ENCODE measurements around the gene ENO1. TPM values are rescaled to one million over a fixed set of nuclear protein-coding genes. Genes with fewer than 3 reads are reported as not detected.

The ENO1 gene
- total and polyA plus RNA-seq, 9 of the 15 experiments (the other 6 are each of a cell fraction or from before 2014, with no cell fraction given): 2,249 to 7,472 (median 2,868) TPM

GRCh38 chr1:8873506-8874229, 4.8 kb downstream of the ENO1 start (continued):
- TF ChIP-seq ARID1B (IDR thresholded peaks at IDR 0.05) (peak; percentile 91), PCBP2 (IDR thresholded peaks at IDR 0.05; ENCODE audit: low read depth, low read length, poor library complexity, severe bottlenecking) (no peak), ZNF239 (CRISPR knock-in tag; IDR thresholded peaks at IDR 0.05) (no peak), IRF2 (CRISPR knock-in tag; IDR thresholded peaks at IDR 0.05) (no peak), ETS2 (tag; IDR thresholded peaks at IDR 0.05; ENCODE audit: borderline replicate concordance, poor library complexity, severe bottlenecking) (no peak), CTCFL (IDR thresholded peaks at IDR 0.05; ENCODE audit: borderline replicate concordance, insufficient read depth, low read depth, low read length, poor library complexity, severe bottlenecking) (no peak), ESRRA (IDR thresholded peaks at IDR 0.05; ENCODE audit: borderline replicate concordance, low read depth) (no peak), RBM14 (IDR thresholded peaks at IDR 0.05; ENCODE audit: borderline replicate concordance, insufficient read depth, low read depth, low read length) (no peak), RHOXF2B (CRISPR knock-in tag; conservative IDR thresholded peaks at IDR 0.05) (no peak), TEAD2 (tag; IDR thresholded peaks at IDR 0.05) (no peak), STAT5B (CRISPR knock-in tag; IDR thresholded peaks at IDR 0.05) (no peak), ZNF76 (CRISPR knock-in tag; IDR thresholded peaks at IDR 0.05; ENCODE audit: borderline replicate concordance) (no peak), FOXP4 (CRISPR knock-in tag; IDR thresholded peaks at IDR 0.05; ENCODE audit: borderline replicate concordance) (no peak), TAL1 (IDR thresholded peaks at IDR 0.05) (no peak)
- TF ChIP-seq, protein P1, sequence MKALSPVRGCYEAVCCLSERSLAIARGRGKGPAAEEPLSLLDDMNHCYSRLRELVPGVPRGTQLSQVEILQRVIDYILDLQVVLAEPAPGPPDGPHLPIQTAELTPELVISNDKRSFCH (CRISPR knock-in tag; IDR thresholded peaks at IDR 0.05): no peak
- TF ChIP-seq, protein P1 (tag; IDR thresholded peaks at IDR 0.05): no peak
- TF ChIP-seq, protein P2, sequence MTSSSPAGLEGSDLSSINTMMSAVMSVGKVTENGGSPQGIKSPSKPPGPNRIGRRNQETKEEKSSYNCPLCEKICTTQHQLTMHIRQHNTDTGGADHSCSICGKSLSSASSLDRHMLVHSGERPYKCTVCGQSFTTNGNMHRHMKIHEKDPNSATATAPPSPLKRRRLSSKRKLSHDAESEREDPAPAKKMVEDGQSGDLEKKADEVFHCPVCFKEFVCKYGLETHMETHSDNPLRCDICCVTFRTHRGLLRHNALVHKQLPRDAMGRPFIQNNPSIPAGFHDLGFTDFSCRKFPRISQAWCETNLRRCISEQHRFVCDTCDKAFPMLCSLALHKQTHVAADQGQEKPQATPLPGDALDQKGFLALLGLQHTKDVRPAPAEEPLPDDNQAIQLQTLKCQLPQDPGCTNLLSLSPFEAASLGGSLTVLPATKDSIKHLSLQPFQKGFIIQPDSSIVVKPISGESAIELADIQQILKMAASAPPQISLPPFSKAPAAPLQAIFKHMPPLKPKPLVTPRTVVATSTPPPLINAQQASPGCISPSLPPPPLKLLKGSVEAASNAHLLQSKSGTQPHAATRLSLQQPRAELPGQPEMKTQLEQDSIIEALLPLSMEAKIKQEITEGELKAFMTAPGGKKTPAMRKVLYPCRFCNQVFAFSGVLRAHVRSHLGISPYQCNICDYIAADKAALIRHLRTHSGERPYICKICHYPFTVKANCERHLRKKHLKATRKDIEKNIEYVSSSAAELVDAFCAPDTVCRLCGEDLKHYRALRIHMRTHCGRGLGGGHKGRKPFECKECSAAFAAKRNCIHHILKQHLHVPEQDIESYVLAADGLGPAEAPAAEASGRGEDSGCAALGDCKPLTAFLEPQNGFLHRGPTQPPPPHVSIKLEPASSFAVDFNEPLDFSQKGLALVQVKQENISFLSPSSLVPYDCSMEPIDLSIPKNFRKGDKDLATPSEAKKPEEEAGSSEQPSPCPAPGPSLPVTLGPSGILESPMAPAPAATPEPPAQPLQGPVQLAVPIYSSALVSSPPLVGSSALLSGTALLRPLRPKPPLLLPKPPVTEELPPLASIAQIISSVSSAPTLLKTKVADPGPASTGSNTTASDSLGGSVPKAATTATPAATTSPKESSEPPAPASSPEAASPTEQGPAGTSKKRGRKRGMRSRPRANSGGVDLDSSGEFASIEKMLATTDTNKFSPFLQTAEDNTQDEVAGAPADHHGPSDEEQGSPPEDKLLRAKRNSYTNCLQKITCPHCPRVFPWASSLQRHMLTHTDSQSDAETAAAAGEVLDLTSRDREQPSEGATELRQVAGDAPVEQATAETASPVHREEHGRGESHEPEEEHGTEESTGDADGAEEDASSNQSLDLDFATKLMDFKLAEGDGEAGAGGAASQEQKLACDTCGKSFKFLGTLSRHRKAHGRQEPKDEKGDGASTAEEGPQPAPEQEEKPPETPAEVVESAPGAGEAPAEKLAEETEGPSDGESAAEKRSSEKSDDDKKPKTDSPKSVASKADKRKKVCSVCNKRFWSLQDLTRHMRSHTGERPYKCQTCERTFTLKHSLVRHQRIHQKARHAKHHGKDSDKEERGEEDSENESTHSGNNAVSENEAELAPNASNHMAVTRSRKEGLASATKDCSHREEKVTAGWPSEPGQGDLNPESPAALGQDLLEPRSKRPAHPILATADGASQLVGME (CRISPR knock-in tag; IDR thresholded peaks at IDR 0.05): no peak
